ENCODE data around the gene KLF13. TPM values are rescaled to one million over a fixed set of nuclear protein-coding genes. Genes with fewer than 3 reads are reported as not detected.

The KLF13 gene
- total and polyA plus RNA-seq, 10 of the 15 experiments (the other 5 are each of a cell fraction or from before 2014, with no cell fraction given): 20.3 to 109 (median 51.4) TPM

DNA sequence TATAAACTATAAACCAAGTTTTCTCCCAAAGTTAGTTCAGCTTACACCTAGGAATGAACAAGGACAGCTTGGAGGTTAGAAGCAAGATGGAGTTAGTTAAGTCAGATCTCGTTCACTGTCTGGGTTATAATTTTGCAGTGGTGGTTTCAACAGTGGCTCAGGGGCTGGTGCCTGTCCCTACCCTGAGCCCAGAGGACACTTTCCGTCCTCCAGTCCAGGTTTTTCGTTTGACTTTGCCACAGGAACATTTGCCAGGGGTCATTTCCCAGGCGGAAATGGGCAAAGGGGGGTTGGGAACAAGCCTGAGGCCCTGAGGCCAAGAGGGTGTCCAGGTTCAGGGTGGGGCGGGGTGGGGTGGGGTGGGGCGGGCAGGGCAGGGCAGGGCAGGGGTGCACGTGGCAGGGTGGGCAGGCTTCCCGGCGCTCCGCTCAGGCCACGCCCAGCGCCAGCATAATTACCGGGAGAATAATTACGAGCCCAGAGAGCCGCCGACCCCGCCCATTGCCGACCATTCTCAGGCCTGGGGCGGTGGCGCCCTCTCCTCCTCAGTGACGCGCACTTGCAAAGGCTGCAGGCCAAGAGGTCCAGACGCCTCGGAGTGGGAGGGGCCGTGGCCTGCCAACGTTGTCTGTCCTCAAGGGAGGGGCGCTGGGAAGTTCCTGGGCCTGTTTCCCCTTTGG is 70.4 kb downstream of the KLF13 start:
- WGBS (ENCODE audit: insufficient coverage, insufficient replicate concordance, low lambda C conversion rate, missing lambda C conversion rate): 19% methylated on average over 22 of the region's 27 CpGs
- Histone ChIP-seq H3K4me2 (ENCODE audit: control insufficient read depth, insufficient read depth) (peak overlapping the region; percentile 55; the same call in 1 of the 2 replicates), H3K9ac (ENCODE audit: control insufficient read depth, insufficient read depth, low read length) (no peak overlapping the region), H2AFZ (ENCODE audit: control insufficient read depth, low read depth, low read length) (peak overlapping the region; percentile 28; the same call in 1 of the 2 replicates), H3K4me3 (no peak overlapping the region), H3K79me2 (ENCODE audit: control insufficient read depth, insufficient read depth, low read length) (no peaks in the 10 kb centered on the region), H3K27ac (ENCODE audit: control insufficient read depth, insufficient read depth) (no peak overlapping the region), H3K36me3 (ENCODE audit: control insufficient read depth in 2 of 2, insufficient read depth in 2 of 2, low read length in 1 of 2) (no peaks in the 10 kb centered on the region), H4K20me1 (ENCODE audit: control insufficient read depth, insufficient read depth) (no peaks in the 10 kb centered on the region), H3K9me3 (replicated peaks; ENCODE audit: control insufficient read depth, insufficient read depth, low read length) (no peaks in the 10 kb centered on the region), H3K27me3 (replicated peaks in 1 of 2; ENCODE audit: control insufficient read depth in 2 of 2, insufficient read depth in 2 of 2, low read length in 1 of 2) (peaks cover 0 to 1% of the 10 kb centered on the region in 2 experiments; a peak in 1 of 4 replicates), H3K4me1 (ENCODE audit: control insufficient read depth, insufficient read depth, low read length) (peaks cover 3% of the 10 kb centered on the region; the same call in 1 of the 2 replicates)
- no TSS peak for BruUV-seq (replicated peaks)
- DNase-seq (ENCODE audit: low read depth, low spot score): no peak
- POLR2A ChIA-PET: interaction anchor here (0.7 kb wide), 1 partner anchor 200 kb away, joined by 3 read pairs; no protein-coding TSS in a partner anchor
- in situ Hi-C loops (cut with MboI) (no loop called here), intact Hi-C loops (cut with micrococcal nuclease; ENCODE audit: unreplicated experiment) (loop anchor here (2.0 kb wide), 1 partner anchor 38 kb away; no protein-coding TSS in a partner anchor)
- no peak for ATAC-seq
- RAD21 ChIA-PET (ENCODE audit: unreplicated experiment): interaction anchor here (0.6 to 0.8 kb wide), 2 partner anchors 67 to 194 kb away, joined by 3 read pairs; no protein-coding TSS in a partner anchor
- 0 out of 2 replicates have a peak, but pooled peaks have one; percentile 17 for TF ChIP-seq RAD21 (IDR thresholded peaks at IDR 0.05; ENCODE audit: insufficient read depth, low read depth, low read length)
- TF ChIP-seq SMAD5 (IDR thresholded peaks at IDR 0.05; ENCODE audit: low read depth): no peak
- CTCF ChIA-PET: interaction anchor here (0.5 to 1.6 kb wide), 6 partner anchors 31 to 93 kb away, joined by 3 to 5 read pairs (median 4); no protein-coding TSS in a partner anchor
- SMC1A ChIA-PET (ENCODE audit: uncharacterized antibody, unreplicated experiment): interaction anchor here (1.0 to 1.3 kb wide), 3 partner anchors 15 to 92 kb away, joined by 3 to 4 read pairs (median 3); no protein-coding TSS in a partner anchor
- FAIRE-seq: no peak

DNA sequence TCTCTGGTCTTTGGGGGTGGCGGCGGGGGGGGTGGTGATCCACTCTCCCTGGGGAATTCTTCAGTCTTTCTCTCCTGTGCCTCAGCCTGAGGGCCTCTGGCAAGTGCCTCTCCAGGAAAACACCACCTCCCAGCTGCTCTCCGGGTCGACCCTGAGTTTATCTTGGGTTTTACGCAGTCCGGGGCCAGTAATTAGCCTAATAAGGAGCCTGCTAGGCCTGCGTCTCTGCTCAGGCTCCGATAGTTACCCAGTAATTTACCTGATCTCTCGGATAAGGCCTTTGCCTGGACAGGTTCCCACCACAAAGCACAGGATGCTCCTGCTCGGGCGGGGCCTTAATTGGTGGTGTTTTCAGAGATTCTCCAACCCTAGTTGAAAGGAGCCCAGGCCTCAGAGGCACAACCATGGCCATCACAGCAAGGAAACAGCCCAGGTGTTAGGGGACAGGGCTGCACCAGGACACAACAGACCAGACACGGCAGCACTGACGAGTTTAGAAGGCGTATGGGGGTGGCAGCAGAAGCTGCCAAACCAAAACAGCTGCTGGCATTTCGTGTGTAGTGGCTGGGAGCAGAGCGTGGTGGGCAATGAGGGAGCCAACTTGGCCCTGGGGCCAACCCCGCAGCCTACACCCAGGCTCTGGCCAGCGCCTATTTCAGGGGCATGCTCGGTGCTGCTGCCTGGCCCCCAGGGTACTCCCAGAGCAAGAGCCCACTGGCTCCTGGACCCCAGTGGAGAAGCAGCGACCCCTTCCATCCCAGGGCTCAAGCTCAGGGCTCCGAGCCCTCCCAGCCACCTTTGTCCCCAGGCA is 71.4 kb downstream of the KLF13 start:
- H3K4me1 ChIP-seq (ENCODE audit: control insufficient read depth, insufficient read depth, low read length): peaks cover 3% of the 10 kb centered on the region; the same call in 1 of the 2 replicates
- ChIA-PET RAD21 (ENCODE audit: unreplicated experiment) (interaction anchor here (0.6 to 1.8 kb wide), 5 partner anchors 14 to 68 kb away, joined by 3 to 7 read pairs (median 4); no protein-coding TSS in a partner anchor), SMC1A (ENCODE audit: uncharacterized antibody, unreplicated experiment) (interaction anchor here (1.0 to 1.5 kb wide), 4 partner anchors 14 to 42 kb away, joined by 3 to 4 read pairs (median 3); no protein-coding TSS in a partner anchor), POLR2A (interaction anchor here (0.6 to 0.7 kb wide), 2 partner anchors 90 to 201 kb away, joined by 3 read pairs; no protein-coding TSS in a partner anchor), CTCF (interaction anchor here (0.8 to 2.2 kb wide), 6 partner anchors 9 to 90 kb away, joined by 3 to 5 read pairs (median 4); no protein-coding TSS in a partner anchor)
- H3K9ac ChIP-seq (ENCODE audit: control insufficient read depth, insufficient read depth, low read length): no peak overlapping the region
- no peak for DNase-seq (ENCODE audit: low read depth, low spot score)
- in situ Hi-C loops (cut with MboI) (no loop called here), intact Hi-C loops (cut with micrococcal nuclease; ENCODE audit: unreplicated experiment) (loop anchor here (2.0 kb wide), 1 partner anchor 37 kb away; no protein-coding TSS in a partner anchor)
- H3K4me3 ChIP-seq: no peak overlapping the region
- H3K79me2 ChIP-seq (ENCODE audit: control insufficient read depth, insufficient read depth, low read length): no peaks in the 10 kb centered on the region
- H3K4me2 ChIP-seq (ENCODE audit: control insufficient read depth, insufficient read depth): peak overlapping the region; percentile 8; the same call in 1 of the 2 replicates
- H3K36me3 ChIP-seq (ENCODE audit: control insufficient read depth in 2 of 2, insufficient read depth in 2 of 2, low read length in 1 of 2): no peaks in the 10 kb centered on the region
- peaks cover 0 to 1% of the 10 kb centered on the region in 2 experiments; a peak in 1 of 4 replicates for H3K27me3 ChIP-seq (replicated peaks in 1 of 2; ENCODE audit: control insufficient read depth in 2 of 2, insufficient read depth in 2 of 2, low read length in 1 of 2)
- H2AFZ ChIP-seq (ENCODE audit: control insufficient read depth, low read depth, low read length): no peak overlapping the region
- no TSS peak for BruUV-seq (replicated peaks)
- ATAC-seq: no peak
- H3K27ac ChIP-seq (ENCODE audit: control insufficient read depth, insufficient read depth): no peak overlapping the region
- WGBS (ENCODE audit: insufficient coverage, insufficient replicate concordance, low lambda C conversion rate, missing lambda C conversion rate): 69% methylated on average over 21 of the region's 21 CpGs
- no peaks in the 10 kb centered on the region for H4K20me1 ChIP-seq (ENCODE audit: control insufficient read depth, insufficient read depth)
- no peak for FAIRE-seq
- no peaks in the 10 kb centered on the region for H3K9me3 ChIP-seq (replicated peaks; ENCODE audit: control insufficient read depth, insufficient read depth, low read length)
- TF ChIP-seq MXI1 (IDR thresholded peaks at IDR 0.05; ENCODE audit: low read depth, low read length) (no peak), SUPT20H (IDR thresholded peaks at IDR 0.05; ENCODE audit: borderline replicate concordance, control insufficient read depth, low read depth, low read length) (no peak), BMI1 (IDR thresholded peaks at IDR 0.05; ENCODE audit: borderline replicate concordance) (no peak), GATAD2B (conservative IDR thresholded peaks at IDR 0.05; ENCODE audit: low read depth) (no peak)
- TF ChIP-seq, protein P1, sequence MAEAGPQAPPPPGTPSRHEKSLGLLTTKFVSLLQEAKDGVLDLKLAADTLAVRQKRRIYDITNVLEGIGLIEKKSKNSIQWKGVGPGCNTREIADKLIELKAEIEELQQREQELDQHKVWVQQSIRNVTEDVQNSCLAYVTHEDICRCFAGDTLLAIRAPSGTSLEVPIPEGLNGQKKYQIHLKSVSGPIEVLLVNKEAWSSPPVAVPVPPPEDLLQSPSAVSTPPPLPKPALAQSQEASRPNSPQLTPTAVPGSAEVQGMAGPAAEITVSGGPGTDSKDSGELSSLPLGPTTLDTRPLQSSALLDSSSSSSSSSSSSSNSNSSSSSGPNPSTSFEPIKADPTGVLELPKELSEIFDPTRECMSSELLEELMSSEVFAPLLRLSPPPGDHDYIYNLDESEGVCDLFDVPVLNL (IDR thresholded peaks at IDR 0.05; ENCODE audit: low read depth, low read length): no peak
- TF ChIP-seq, protein P2, sequence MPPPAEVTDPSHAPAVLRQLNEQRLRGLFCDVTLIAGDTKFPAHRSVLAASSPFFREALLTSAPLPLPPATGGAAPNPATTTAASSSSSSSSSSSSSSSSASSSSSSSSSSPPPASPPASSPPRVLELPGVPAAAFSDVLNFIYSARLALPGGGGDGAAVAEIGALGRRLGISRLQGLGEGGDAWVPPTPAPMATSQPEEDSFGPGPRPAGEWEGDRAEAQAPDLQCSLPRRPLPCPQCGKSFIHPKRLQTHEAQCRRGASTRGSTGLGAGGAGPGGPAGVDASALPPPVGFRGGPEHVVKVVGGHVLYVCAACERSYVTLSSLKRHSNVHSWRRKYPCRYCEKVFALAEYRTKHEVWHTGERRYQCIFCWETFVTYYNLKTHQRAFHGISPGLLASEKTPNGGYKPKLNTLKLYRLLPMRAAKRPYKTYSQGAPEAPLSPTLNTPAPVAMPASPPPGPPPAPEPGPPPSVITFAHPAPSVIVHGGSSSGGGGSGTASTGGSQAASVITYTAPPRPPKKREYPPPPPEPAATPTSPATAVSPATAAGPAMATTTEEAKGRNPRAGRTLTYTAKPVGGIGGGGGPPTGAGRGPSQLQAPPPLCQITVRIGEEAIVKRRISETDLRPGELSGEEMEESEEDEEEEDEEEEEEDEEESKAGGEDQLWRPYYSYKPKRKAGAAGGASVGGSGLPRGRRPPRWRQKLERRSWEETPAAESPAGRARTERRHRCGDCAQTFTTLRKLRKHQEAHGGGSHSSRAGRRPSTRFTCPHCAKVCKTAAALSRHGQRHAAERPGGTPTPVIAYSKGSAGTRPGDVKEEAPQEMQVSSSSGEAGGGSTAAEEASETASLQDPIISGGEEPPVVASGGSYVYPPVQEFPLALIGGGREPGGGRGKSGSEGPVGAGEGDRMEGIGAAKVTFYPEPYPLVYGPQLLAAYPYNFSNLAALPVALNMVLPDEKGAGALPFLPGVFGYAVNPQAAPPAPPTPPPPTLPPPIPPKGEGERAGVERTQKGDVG (CRISPR knock-in tag; IDR thresholded peaks at IDR 0.05): no peak
